ENCODE measurements around the gene PIK3AP1.

PIK3AP1 gene

GRCh38 chr10:96670786-96671185 lies 49.5 kb downstream of the PIK3AP1 start:
- H3K4me3 ChIP-seq (ENCODE audit: low read length), result no peak overlapping the region
- H3K4me2 ChIP-seq (ENCODE audit: low read depth, low read length), result no peak overlapping the region
- H4K20me1 ChIP-seq (ENCODE audit: insufficient read depth, low read length), result no peaks in the 10 kb centered on the region
- H3K9me2 ChIP-seq (replicated peaks; ENCODE audit: insufficient read depth, low read length), result no peaks in the 10 kb centered on the region
- no peak overlapping the region for H2AFZ ChIP-seq (ENCODE audit: low read length)
- DNase-seq, result no peak
- no peak overlapping the region for H3K27ac ChIP-seq (ENCODE audit: low read length)
- H3F3A ChIP-seq (ENCODE audit: insufficient read depth, low read length), result peaks cover 9% of the 10 kb centered on the region; the same call in 1 of the 2 replicates
- no peaks in the 10 kb centered on the region for H3K79me2 ChIP-seq (ENCODE audit: low read length)
- H3K27me3 ChIP-seq (replicated peaks; ENCODE audit: insufficient read depth, low read length), result peaks cover 6% of the 10 kb centered on the region; the same call in 1 of the 2 replicates
- TF ChIP-seq CTCF (IDR thresholded peaks at IDR 0.05; ENCODE audit: low read length) (no peak), EZH2 (optimal IDR thresholded peaks at IDR 0.05; ENCODE audit: low read depth, low read length) (no peak)
- H3K4me1 ChIP-seq (ENCODE audit: low read length), result peaks cover 19% of the 10 kb centered on the region
- H3K9me3 ChIP-seq (replicated peaks; ENCODE audit: insufficient read depth, low read length), result no peaks in the 10 kb centered on the region
- no peak overlapping the region for H3K9ac ChIP-seq (ENCODE audit: low read length)
- H3K36me3 ChIP-seq (replicated peaks; ENCODE audit: insufficient read depth, low read length), result no peaks in the 10 kb centered on the region

- H3K79me2 ChIP-seq (ENCODE audit: low read length), result no peaks in the 10 kb centered on the region
Observed at GRCh38 chr10:96667401-96667800, 52.9 kb downstream of the PIK3AP1 start.

DNA sequence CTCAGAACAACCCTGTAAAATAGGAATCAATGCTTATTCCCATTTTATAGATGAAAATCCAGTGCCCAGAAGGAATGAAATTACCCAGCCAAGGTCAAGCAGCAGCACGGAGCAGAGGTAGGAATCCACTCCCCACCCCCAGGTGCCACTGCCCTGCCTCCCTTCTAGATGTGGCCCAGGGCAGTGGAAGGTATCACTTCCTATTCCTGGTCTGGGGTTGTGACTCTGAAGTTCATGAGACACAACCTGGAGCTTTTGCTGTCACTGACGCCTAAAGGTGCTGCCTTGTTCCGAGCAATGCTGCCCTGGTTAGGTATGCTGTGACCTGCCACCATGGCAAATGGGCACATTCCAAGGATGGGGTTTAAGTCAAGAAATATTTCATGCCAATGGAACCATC lies 53.6 kb downstream of the PIK3AP1 start:
- Histone ChIP-seq H3K9me2 (replicated peaks; ENCODE audit: insufficient read depth, low read length) (no peaks in the 10 kb centered on the region), H3K79me2 (ENCODE audit: low read length) (no peaks in the 10 kb centered on the region), H3F3A (ENCODE audit: insufficient read depth, low read length) (no peaks in the 10 kb centered on the region), H3K9me3 (replicated peaks; ENCODE audit: insufficient read depth, low read length) (no peaks in the 10 kb centered on the region), H4K20me1 (ENCODE audit: insufficient read depth, low read length) (no peaks in the 10 kb centered on the region), H3K27ac (ENCODE audit: low read length) (no peak overlapping the region), H3K4me2 (ENCODE audit: low read depth, low read length) (no peak overlapping the region), H3K9ac (ENCODE audit: low read length) (no peak overlapping the region), H3K36me3 (replicated peaks; ENCODE audit: insufficient read depth, low read length) (no peaks in the 10 kb centered on the region), H3K4me1 (ENCODE audit: low read length) (no peaks in the 10 kb centered on the region), H2AFZ (ENCODE audit: low read length) (no peak overlapping the region), H3K4me3 (ENCODE audit: low read length) (no peak overlapping the region), H3K27me3 (replicated peaks; ENCODE audit: insufficient read depth, low read length) (no peaks in the 10 kb centered on the region)
- DNase-seq, result no peak
- TF ChIP-seq CTCF (IDR thresholded peaks at IDR 0.05; ENCODE audit: low read length) (no peak), EZH2phosphoT487 (IDR thresholded peaks at IDR 0.05; ENCODE audit: low read length) (no peak), EZH2 (optimal IDR thresholded peaks at IDR 0.05; ENCODE audit: low read depth, low read length) (no peak)

More at GRCh38 chr10:96667401-96667800, 52.9 kb downstream of the PIK3AP1 start:
- H3K27me3 ChIP-seq (replicated peaks; ENCODE audit: insufficient read depth, low read length), result no peaks in the 10 kb centered on the region
- H3K9me2 ChIP-seq (replicated peaks; ENCODE audit: insufficient read depth, low read length), result no peaks in the 10 kb centered on the region
- no peak overlapping the region for H3K27ac ChIP-seq (ENCODE audit: low read length)
- H3K36me3 ChIP-seq (replicated peaks; ENCODE audit: insufficient read depth, low read length), result no peaks in the 10 kb centered on the region
- TF ChIP-seq EZH2phosphoT487 (IDR thresholded peaks at IDR 0.05; ENCODE audit: low read length) (no peak), CTCF (IDR thresholded peaks at IDR 0.05; ENCODE audit: low read length) (no peak), EZH2 (optimal IDR thresholded peaks at IDR 0.05; ENCODE audit: low read depth, low read length) (no peak)
- DNase-seq, result no peak
- H2AFZ ChIP-seq (ENCODE audit: low read length), result no peak overlapping the region
- H4K20me1 ChIP-seq (ENCODE audit: insufficient read depth, low read length), result no peaks in the 10 kb centered on the region
- H3K9me3 ChIP-seq (replicated peaks; ENCODE audit: insufficient read depth, low read length), result no peaks in the 10 kb centered on the region
- no peak overlapping the region for H3K4me3 ChIP-seq (ENCODE audit: low read length)
- H3K9ac ChIP-seq (ENCODE audit: low read length), result no peak overlapping the region
- no peaks in the 10 kb centered on the region for H3K4me1 ChIP-seq (ENCODE audit: low read length)
- H3F3A ChIP-seq (ENCODE audit: insufficient read depth, low read length), result no peaks in the 10 kb centered on the region
- no peak overlapping the region for H3K4me2 ChIP-seq (ENCODE audit: low read depth, low read length)
